NCI-H524 (cell line): ENCODE results near the gene MDM2.
"Not testable (repeated sequence)": the region's sequence is repeated elsewhere in the genome, so short reads cannot be mapped to it uniquely, and the experiment has no call there.

Source experiments
- DNase-seq, 2 experiments: peaks; one replicate each; lab custom pipeline; 2025; lab: John Stamatoyannopoulos, UW

The MDM2 gene

DNA sequence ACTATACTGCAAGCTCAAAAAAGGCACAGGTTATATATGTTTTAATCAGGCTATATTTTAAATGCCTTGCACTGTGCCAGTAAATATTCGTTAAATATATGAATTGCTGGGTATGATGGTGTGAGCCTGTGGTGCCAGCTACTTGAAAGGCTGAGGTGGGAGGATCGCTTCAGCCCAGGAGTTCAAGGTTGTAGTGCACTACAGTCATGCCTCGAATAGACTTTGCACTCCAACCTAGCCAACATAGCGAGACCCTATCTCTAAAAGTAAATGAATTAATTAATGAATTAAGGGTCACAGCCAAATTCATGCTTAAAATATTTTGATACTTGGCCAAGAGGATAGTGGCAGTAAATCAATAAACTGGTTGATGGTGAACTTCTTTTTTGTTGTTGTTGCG is 22.2 kb upstream of the MDM2 start:
- no peak for DNase-seq

GRCh38 chr12:68786929-68787328 is 21.0 kb upstream of the MDM2 start:
- no peak for DNase-seq

DNA sequence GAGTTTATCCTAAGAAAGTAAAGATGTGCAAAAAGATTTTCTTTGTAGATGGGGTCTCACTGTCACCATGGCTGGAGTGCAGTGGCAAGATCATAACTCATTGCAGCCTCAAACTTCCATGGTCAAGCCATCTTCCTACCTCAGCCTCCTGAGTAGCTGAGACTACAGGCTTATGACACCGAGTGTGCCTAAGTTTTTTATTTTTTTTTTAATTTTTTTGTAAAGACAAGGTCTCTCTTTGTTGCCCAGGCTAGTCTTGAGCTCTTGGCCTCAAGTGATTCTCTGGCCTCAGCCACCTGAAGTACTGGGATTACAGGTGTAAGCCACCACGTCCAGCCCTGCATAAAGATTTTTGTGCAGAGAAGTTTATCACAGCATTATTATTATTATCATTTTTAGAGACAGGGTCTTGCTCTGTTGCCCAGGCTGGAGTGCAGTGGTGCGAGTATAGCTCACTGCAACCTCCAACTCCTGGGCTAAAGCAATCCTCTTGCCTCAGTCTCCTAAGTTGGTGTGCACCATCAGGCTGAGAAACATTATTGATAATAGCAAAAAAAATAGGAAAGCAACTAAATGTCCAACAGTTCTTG is 19.3 kb upstream of the MDM2 start:
- DNase-seq = no peak

GRCh38 chr12:68789144-68789878 is 18.7 kb upstream of the MDM2 start:
- no peak for DNase-seq

DNA sequence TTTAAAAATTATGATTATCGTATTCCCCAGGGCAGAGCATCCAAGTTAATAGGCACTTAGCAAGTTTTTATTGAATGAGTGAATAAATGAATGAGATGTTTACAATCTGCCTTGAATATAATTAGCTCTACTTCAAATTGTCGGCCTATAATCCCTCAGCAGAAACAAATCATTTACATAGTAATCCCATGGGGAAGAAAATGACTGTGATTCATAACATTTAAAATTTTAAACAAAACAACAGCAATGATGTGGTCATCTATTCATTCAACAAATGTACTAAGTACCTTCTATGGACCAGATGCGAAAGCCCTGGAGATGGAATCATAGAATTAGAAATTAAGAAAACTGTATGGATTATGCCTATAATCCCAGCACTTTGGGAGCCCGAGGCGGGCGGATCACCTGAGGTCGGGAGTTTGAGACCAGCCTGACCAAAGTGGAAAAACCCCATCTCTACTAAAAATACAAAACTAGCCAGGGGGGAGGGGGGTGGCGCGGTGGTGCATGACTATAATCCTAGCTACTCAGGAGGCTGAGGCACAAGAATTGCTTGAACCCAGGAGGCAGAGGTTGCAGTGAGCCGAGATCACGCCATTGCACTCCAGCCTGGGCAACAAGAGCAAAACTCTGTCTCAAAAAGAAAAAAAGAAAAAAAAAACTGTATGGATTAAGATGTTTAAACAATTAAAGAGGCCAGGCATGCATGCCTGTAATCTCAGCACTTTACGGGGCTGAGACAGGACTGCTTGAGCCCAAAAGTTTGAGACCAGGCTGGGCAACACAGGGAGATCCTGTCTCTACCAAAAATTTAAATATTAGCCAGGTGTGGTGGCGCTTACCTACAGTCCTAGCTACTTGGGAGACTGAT is 17.7 kb upstream of the MDM2 start:
- DNase-seq = no peak

GRCh38 chr12:68790952-68791234 is 17.1 kb upstream of the MDM2 start:
- DNase-seq = no peak

- no peak for DNase-seq
These were observed 16.0 kb upstream of the MDM2 start for GRCh38 chr12:68791897-68792481.

DNA sequence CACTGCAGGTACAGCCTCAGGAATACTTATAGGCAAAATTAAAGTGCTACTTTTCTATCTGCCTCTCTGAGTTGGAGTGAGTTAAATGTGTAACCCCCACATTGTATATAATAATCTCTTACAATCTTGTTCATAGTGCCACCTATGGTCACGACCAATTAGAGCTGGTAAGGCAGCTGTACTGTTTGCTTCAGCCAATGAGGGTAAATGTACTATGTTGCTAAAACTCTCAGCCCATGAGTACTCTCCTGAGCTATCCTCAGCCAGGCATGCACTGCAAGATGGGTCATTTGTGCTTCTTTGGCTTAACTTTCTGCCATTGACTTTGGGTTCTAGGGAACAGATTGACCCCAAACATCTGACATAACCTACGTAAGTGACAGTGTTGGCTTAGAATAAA is 15.0 kb upstream of the MDM2 start:
- DNase-seq = peak; percentile 5 to 61

GRCh38 chr12:68793436-68793835 is 14.5 kb upstream of the MDM2 start:
- no peak for DNase-seq

DNA sequence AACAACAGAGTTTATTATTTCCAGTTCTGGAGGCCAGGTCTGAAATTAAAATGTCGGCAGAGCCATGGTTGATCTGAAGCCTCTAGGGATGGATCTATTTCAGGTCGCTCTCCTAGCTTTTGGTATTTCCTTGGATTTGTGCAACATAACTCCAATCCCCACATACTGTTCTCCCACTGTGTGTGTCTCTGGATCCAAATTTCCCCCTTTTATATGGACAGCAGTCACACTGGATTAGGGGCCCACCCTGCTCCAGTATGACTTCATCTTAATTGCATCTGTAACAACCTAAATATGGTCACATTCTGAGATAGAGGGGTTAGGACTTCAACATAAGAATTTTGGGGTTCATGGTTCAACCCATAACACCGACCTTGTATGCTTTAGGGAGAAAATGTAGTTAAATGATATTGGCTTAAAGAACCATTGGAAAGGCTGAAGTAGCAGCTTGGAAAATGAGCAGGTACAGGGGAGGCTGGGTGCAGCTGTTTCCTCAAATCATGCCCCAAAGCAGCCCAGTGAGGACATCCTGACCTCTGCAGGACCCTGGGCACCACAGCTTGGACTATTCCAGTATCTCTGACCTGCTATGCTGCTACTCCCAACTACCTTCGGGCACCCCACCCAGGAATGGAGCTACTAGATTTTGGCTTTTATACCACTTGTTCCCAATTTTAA is 13.9 kb upstream of the MDM2 start:
- DNase-seq = no peak

DNA sequence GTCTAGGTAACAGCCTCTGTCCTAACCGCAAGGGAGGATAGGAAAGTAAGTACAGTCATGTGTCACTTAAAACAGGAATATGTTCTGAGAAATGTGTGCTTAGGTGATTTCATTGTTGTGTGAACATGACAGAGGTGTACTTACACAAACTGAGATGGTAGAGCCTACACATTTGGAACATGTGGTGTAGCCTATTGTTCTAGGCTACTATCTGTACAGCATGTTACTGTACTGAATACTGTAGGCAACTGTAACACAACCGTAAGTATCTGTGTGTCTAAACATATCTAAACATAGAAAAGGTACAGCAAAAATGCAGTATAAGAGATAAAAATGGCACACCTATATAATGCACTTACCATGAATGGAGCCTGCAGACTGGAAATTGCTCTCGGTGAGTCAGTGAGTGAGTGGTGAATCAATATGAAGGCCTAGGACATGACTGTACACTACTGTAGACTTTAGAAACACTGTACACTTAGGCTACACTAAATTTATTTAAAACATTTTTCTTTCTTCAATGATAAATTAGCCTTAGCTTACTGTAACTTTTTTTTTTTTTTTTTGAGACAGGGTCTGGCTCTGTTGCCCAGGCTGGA is 13.2 kb upstream of the MDM2 start:
- no peak for DNase-seq

GRCh38 chr12:68796399-68796798 is 11.6 kb upstream of the MDM2 start:
- no peak for DNase-seq

DNA sequence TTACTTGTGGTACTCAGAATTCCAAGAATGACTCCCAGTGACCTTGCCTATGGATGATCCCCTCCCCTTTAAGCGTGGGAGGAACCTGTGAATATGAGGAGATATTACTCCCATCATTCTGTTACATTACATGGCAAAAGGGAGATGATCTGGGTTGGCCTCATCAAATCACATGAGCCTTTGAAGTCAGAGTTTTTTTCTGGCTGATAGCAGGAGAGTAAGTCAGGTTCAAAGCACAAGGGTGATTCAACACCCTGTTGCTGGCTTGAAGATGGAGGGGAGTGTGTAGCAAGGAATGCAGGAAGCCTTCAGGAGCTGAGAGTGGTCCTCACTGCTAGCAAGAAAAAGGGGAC is 9.1 kb upstream of the MDM2 start:
- no peak for DNase-seq

DNA sequence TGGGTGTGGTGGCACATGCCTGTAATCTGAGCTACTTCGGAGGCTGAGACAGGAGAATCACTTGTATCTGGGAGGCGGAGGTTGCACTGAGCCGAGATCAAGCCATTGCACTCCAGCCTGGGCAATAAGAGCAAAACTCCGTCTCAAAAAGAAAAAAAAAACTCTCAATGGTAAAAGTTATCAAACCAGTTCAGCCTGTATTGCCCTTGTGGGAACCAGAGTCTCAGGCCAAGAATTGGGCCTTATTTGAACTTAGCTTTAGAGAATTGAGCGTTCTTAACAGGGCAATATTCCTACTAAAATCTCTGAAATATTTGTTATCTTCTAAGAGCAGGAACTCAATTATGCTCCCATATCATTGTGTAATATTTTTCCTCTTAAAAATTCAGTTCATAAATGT is 7.7 kb upstream of the MDM2 start:
- DNase-seq = no peak

DNA sequence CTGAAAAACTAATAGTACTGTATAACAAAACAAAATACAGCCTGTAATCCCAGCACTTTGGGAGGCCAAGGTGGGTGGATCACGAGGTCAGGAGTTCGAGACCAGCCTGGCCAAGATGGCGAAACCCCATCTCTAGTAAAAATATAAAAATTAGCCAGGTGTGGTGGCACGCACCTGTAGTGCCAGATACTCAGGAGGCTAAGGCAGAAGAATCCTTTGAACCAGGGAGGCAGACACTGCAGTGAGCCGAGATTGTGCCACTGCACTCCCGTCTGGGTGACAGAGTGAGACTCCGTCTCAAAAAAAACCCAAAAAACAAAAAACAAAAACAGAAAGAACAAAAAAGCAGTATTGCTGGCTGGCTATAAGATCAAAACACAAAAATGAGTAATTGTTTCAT is 6.9 kb upstream of the MDM2 start:
- DNase-seq = not testable (repeated sequence)

- DNase-seq = not testable (repeated sequence)
These were observed 5.6 kb upstream of the MDM2 start for GRCh38 chr12:68802372-68802745.

DNA sequence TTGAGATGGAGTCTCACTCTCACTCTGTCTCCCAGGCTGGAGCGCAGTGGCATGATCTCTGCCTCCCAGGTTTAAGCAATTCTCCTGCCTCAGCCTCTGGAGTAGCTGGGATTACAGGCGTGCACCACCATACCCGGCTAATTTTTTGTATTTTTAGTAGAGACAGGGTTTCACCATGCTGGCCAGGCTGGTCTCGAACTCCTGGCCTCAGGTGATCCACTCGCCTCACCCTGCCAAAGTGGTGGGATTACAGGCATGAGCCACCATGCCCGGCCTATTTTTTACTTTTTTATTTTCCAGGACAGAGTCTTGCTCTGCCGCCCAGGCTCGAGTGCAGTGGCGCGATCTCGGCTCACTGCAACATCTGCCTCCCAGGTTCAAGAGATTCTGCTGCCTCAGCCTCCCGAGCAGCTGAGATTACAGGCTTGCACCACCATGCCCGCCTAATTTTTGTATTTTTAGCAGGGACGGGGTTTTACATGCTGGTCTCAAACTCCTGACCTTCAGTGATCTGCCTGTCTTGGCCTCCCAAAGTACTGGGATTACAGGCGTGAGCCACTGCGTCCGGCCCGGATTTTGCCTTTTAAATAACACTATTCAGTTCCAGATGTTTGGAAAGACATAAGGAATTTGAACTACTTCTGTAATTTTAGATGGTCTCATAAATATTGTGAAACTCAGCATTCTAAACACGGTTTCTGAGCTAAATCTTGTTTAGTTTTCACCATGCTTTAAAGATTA is 4.9 kb upstream of the MDM2 start:
- DNase-seq = not testable (repeated sequence)

DNA sequence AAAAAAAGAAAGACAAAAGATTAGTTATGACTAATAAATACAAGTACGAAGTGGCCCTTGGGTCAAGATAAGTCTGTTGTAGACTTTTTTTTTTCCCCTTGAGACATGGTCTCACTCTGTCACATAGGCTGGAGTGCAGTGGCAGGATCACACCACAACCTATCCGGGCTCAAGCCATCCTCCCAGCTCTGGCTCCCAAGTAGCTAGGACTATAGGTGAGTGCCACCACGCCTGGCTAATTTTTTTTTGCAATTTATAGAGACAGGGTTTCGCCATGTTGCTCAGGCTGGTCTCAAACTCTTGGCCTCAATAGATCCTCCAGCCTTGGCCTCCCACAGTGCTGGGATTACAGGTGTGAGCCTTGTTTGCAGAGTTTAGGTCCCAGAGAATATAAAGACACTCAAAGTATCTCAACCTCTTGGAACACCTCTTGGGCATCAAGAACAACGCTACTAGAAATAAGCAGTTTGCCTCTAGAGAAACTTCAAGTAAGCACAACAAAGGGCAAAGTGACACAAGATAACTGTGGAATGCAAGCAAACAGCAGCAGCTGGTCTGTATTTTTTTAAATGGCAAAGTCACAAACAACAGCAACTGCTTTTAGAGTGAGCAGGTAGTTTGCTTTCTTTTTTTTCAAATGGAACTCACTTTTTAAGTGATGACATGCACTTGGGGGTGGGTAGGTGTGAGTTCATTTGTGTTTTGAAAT is 3.9 kb upstream of the MDM2 start:
- DNase-seq = no peak

- DNase-seq = no peak
These were observed 3.1 kb upstream of the MDM2 start for GRCh38 chr12:68804657-68805591.
